Loucy (cell line): ENCODE results near the gene GLRX5.

Experiments used
- H2AFZ ChIP-seq: fragments of 200-600 bp; sonication (generic); 2 replicates; pipeline ENCODE4 v1.6.0; 2016; ENCODE audit warnings: antibody characterized with exemption, mild to moderate bottlenecking, low read length, moderate library complexity
- H3F3A ChIP-seq: fragments of 200-600 bp; 2 replicates; pipeline ENCODE4 v1.6.0; 2016; ENCODE audit warnings: antibody characterized with exemption, low read depth, mild to moderate bottlenecking
- H3K27me3 ChIP-seq: fragments of 200-600 bp; sonication (generic); 2 replicates; pipeline ENCODE4 v1.6.1; 2014; ENCODE audit warnings: low read length, mild to moderate bottlenecking; ENCODE audit not compliant: insufficient read depth, poor library complexity, severe bottlenecking
- H3K36me3 ChIP-seq: fragments of 200-600 bp; sonication (generic); 2 replicates; pipeline ENCODE4 v1.6.1; 2016; ENCODE audit warnings: low read length; ENCODE audit not compliant: insufficient read depth
- H3K4me1 ChIP-seq: fragments of 200-600 bp; sonication (generic); 2 replicates; pipeline ENCODE4 v1.5.1; 2014; ENCODE audit warnings: low read length, mild to moderate bottlenecking; ENCODE audit not compliant: insufficient read depth, poor library complexity, severe bottlenecking
- H3K4me2 ChIP-seq: fragments of 200-600 bp; sonication (generic); 2 replicates; pipeline ENCODE4 v1.6.0; 2014; ENCODE audit warnings: antibody characterized with exemption, low read length, low read depth, mild to moderate bottlenecking; ENCODE audit not compliant: poor library complexity, severe bottlenecking
- H3K4me3 ChIP-seq: fragments of 200-600 bp; sonication (generic); 2 replicates; pipeline ENCODE4 v1.5.1; 2014; ENCODE audit warnings: low read length, mild to moderate bottlenecking, mixed read lengths; ENCODE audit not compliant: poor library complexity, severe bottlenecking
- H3K79me2 ChIP-seq: fragments of 200-600 bp; sonication (generic); 2 replicates; pipeline ENCODE4 v1.6.1; 2014; ENCODE audit warnings: low read length; ENCODE audit not compliant: insufficient read depth
- H3K9ac ChIP-seq: fragments of 200-600 bp; sonication (generic); 2 replicates; pipeline ENCODE4 v1.6.0; 2014; ENCODE audit warnings: mild to moderate bottlenecking, low read depth, low read length, moderate library complexity; ENCODE audit not compliant: poor library complexity, severe bottlenecking
- H3K9me2 ChIP-seq: fragments of 200-600 bp; sonication (generic); replicated peaks from 2 replicates; pipeline ENCODE4 v1.6.1; 2016; ENCODE audit warnings: low read depth, low read length, mixed read lengths
- H3K9me3 ChIP-seq: fragments of 200-600 bp; sonication (generic); 2 replicates; pipeline ENCODE4 v1.6.1; 2014; ENCODE audit warnings: mild to moderate bottlenecking, antibody characterized with exemption, low read length, low read depth; ENCODE audit not compliant: insufficient read depth
- H4K20me1 ChIP-seq: fragments of 200-600 bp; sonication (generic); 2 replicates; pipeline ENCODE4 v1.6.0; 2014; ENCODE audit warnings: antibody characterized with exemption, low read length, mild to moderate bottlenecking; ENCODE audit not compliant: insufficient read depth, poor library complexity, severe bottlenecking
- EZH2phosphoT487 ChIP-seq: fragments of 200-600 bp; IDR thresholded peaks from 2 replicates; pipeline ENCODE4 v1.6.1; 2018; ENCODE audit warnings: antibody characterized with exemption, mild to moderate bottlenecking, moderate library complexity, borderline replicate concordance
- TF ChIP-seq, protein P1 (sequence below): fragments of 200-600 bp; sonication (generic); conservative IDR thresholded peaks from 2 replicates; pipeline ENCODE4 v1.5.1; 2014; ENCODE audit warnings: mild to moderate bottlenecking, antibody characterized with exemption, low read length

Gene GLRX5

GRCh38 chr14:95543021-95543420 is 8.2 kb downstream of the GLRX5 start:
- Histone ChIP-seq H2AFZ (no peak overlapping the region), H3K36me3 (peaks cover 37% of the 10 kb centered on the region; the same call in 1 of the 2 replicates), H3F3A (no peaks in the 10 kb centered on the region), H3K4me1 (peaks cover 45% of the 10 kb centered on the region), H4K20me1 (peaks cover 50% of the 10 kb centered on the region), H3K4me2 (peak overlapping the region; percentile 52), H3K4me3 (no peak overlapping the region), H3K79me2 (peaks cover 71% of the 10 kb centered on the region), H3K27me3 (no peaks in the 10 kb centered on the region), H3K9me2 (no peaks in the 10 kb centered on the region), H3K9me3 (no peaks in the 10 kb centered on the region), H3K9ac (no peak overlapping the region)
- TF ChIP-seq, protein P1, sequence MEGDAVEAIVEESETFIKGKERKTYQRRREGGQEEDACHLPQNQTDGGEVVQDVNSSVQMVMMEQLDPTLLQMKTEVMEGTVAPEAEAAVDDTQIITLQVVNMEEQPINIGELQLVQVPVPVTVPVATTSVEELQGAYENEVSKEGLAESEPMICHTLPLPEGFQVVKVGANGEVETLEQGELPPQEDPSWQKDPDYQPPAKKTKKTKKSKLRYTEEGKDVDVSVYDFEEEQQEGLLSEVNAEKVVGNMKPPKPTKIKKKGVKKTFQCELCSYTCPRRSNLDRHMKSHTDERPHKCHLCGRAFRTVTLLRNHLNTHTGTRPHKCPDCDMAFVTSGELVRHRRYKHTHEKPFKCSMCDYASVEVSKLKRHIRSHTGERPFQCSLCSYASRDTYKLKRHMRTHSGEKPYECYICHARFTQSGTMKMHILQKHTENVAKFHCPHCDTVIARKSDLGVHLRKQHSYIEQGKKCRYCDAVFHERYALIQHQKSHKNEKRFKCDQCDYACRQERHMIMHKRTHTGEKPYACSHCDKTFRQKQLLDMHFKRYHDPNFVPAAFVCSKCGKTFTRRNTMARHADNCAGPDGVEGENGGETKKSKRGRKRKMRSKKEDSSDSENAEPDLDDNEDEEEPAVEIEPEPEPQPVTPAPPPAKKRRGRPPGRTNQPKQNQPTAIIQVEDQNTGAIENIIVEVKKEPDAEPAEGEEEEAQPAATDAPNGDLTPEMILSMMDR: no peak
- TF ChIP-seq EZH2phosphoT487: no peak

GRCh38 chr14:95544588-95544987 is 9.7 kb downstream of the GLRX5 start:
- H3K9me3 ChIP-seq: no peaks in the 10 kb centered on the region
- TF ChIP-seq, protein P1: no peak
- no peak for TF ChIP-seq EZH2phosphoT487
- H2AFZ ChIP-seq: no peak overlapping the region
- no peak overlapping the region for H3K4me3 ChIP-seq
- peaks cover 29% of the 10 kb centered on the region for H3K4me1 ChIP-seq
- peaks cover 55% of the 10 kb centered on the region for H3K79me2 ChIP-seq
- H4K20me1 ChIP-seq: peaks cover 34% of the 10 kb centered on the region
- no peaks in the 10 kb centered on the region for H3F3A ChIP-seq
- H3K27me3 ChIP-seq: no peaks in the 10 kb centered on the region
- H3K9me2 ChIP-seq: no peaks in the 10 kb centered on the region
- H3K9ac ChIP-seq: no peak overlapping the region
- H3K36me3 ChIP-seq: peaks cover 37% of the 10 kb centered on the region; the same call in 1 of the 2 replicates
- H3K4me2 ChIP-seq: no peak overlapping the region

- Histone ChIP-seq H3K79me2 (peaks cover 45% of the 10 kb centered on the region), H3K36me3 (peaks cover 37% of the 10 kb centered on the region; the same call in 1 of the 2 replicates), H3K9me3 (no peaks in the 10 kb centered on the region), H3K4me2 (no peak overlapping the region), H3K9me2 (no peaks in the 10 kb centered on the region), H3K4me1 (peaks cover 23% of the 10 kb centered on the region), H3K9ac (no peak overlapping the region), H3K4me3 (no peak overlapping the region), H4K20me1 (peaks cover 25% of the 10 kb centered on the region), H2AFZ (no peak overlapping the region), H3K27me3 (no peaks in the 10 kb centered on the region), H3F3A (no peaks in the 10 kb centered on the region)
- TF ChIP-seq, protein P1: no peak
- TF ChIP-seq EZH2phosphoT487: no peak
Measured at GRCh38 chr14:95545515-95546168, 10.8 kb downstream of the GLRX5 start.
